Loucy (cell line): ENCODE data around the gene KCTD19.

Source experiments
- H2AFZ ChIP-seq: fragments of 200-600 bp; sonication (generic); 2 replicates; pipeline ENCODE4 v1.6.0; 2016; ENCODE audit warnings: antibody characterized with exemption, mild to moderate bottlenecking, low read length, moderate library complexity
- H3F3A ChIP-seq: fragments of 200-600 bp; 2 replicates; pipeline ENCODE4 v1.6.0; 2016; ENCODE audit warnings: antibody characterized with exemption, low read depth, mild to moderate bottlenecking
- H3K27me3 ChIP-seq: fragments of 200-600 bp; sonication (generic); 2 replicates; pipeline ENCODE4 v1.6.1; 2014; ENCODE audit warnings: low read length, mild to moderate bottlenecking; ENCODE audit not compliant: insufficient read depth, poor library complexity, severe bottlenecking
- H3K36me3 ChIP-seq: fragments of 200-600 bp; sonication (generic); 2 replicates; pipeline ENCODE4 v1.6.1; 2016; ENCODE audit warnings: low read length; ENCODE audit not compliant: insufficient read depth
- H3K4me1 ChIP-seq: fragments of 200-600 bp; sonication (generic); 2 replicates; pipeline ENCODE4 v1.5.1; 2014; ENCODE audit warnings: low read length, mild to moderate bottlenecking; ENCODE audit not compliant: insufficient read depth, poor library complexity, severe bottlenecking
- H3K4me2 ChIP-seq: fragments of 200-600 bp; sonication (generic); 2 replicates; pipeline ENCODE4 v1.6.0; 2014; ENCODE audit warnings: antibody characterized with exemption, low read length, low read depth, mild to moderate bottlenecking; ENCODE audit not compliant: poor library complexity, severe bottlenecking
- H3K4me3 ChIP-seq: fragments of 200-600 bp; sonication (generic); 2 replicates; pipeline ENCODE4 v1.5.1; 2014; ENCODE audit warnings: low read length, mild to moderate bottlenecking, mixed read lengths; ENCODE audit not compliant: poor library complexity, severe bottlenecking
- H3K79me2 ChIP-seq: fragments of 200-600 bp; sonication (generic); 2 replicates; pipeline ENCODE4 v1.6.1; 2014; ENCODE audit warnings: low read length; ENCODE audit not compliant: insufficient read depth
- H3K9ac ChIP-seq: fragments of 200-600 bp; sonication (generic); 2 replicates; pipeline ENCODE4 v1.6.0; 2014; ENCODE audit warnings: mild to moderate bottlenecking, low read depth, low read length, moderate library complexity; ENCODE audit not compliant: poor library complexity, severe bottlenecking
- H3K9me2 ChIP-seq: fragments of 200-600 bp; sonication (generic); replicated peaks from 2 replicates; pipeline ENCODE4 v1.6.1; 2016; ENCODE audit warnings: low read depth, low read length, mixed read lengths
- H3K9me3 ChIP-seq: fragments of 200-600 bp; sonication (generic); 2 replicates; pipeline ENCODE4 v1.6.1; 2014; ENCODE audit warnings: mild to moderate bottlenecking, antibody characterized with exemption, low read length, low read depth; ENCODE audit not compliant: insufficient read depth
- H4K20me1 ChIP-seq: fragments of 200-600 bp; sonication (generic); 2 replicates; pipeline ENCODE4 v1.6.0; 2014; ENCODE audit warnings: antibody characterized with exemption, low read length, mild to moderate bottlenecking; ENCODE audit not compliant: insufficient read depth, poor library complexity, severe bottlenecking
- EZH2phosphoT487 ChIP-seq: fragments of 200-600 bp; IDR thresholded peaks from 2 replicates; pipeline ENCODE4 v1.6.1; 2018; ENCODE audit warnings: antibody characterized with exemption, mild to moderate bottlenecking, moderate library complexity, borderline replicate concordance
- TF ChIP-seq, protein P1 (sequence below): fragments of 200-600 bp; sonication (generic); conservative IDR thresholded peaks from 2 replicates; pipeline ENCODE4 v1.5.1; 2014; ENCODE audit warnings: mild to moderate bottlenecking, antibody characterized with exemption, low read length

KCTD19 gene

GRCh38 chr16:67349172-67349571 lies 22.6 kb upstream of the KCTD19 start:
- Histone ChIP-seq H4K20me1 (no peaks in the 10 kb centered on the region), H3K9me2 (no peaks in the 10 kb centered on the region), H3K4me2 (no peak overlapping the region), H3K36me3 (no peaks in the 10 kb centered on the region), H3K9ac (no peak overlapping the region), H3F3A (no peaks in the 10 kb centered on the region), H2AFZ (0 out of 2 replicates have a peak overlapping the region, but pooled peaks have one; percentile 55), H3K79me2 (no peaks in the 10 kb centered on the region), H3K4me1 (no peaks in the 10 kb centered on the region), H3K9me3 (no peaks in the 10 kb centered on the region), H3K4me3 (no peak overlapping the region), H3K27me3 (no peaks in the 10 kb centered on the region)
- no peak for TF ChIP-seq EZH2phosphoT487
- TF ChIP-seq, protein P1, sequence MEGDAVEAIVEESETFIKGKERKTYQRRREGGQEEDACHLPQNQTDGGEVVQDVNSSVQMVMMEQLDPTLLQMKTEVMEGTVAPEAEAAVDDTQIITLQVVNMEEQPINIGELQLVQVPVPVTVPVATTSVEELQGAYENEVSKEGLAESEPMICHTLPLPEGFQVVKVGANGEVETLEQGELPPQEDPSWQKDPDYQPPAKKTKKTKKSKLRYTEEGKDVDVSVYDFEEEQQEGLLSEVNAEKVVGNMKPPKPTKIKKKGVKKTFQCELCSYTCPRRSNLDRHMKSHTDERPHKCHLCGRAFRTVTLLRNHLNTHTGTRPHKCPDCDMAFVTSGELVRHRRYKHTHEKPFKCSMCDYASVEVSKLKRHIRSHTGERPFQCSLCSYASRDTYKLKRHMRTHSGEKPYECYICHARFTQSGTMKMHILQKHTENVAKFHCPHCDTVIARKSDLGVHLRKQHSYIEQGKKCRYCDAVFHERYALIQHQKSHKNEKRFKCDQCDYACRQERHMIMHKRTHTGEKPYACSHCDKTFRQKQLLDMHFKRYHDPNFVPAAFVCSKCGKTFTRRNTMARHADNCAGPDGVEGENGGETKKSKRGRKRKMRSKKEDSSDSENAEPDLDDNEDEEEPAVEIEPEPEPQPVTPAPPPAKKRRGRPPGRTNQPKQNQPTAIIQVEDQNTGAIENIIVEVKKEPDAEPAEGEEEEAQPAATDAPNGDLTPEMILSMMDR, result peak; percentile 73

DNA sequence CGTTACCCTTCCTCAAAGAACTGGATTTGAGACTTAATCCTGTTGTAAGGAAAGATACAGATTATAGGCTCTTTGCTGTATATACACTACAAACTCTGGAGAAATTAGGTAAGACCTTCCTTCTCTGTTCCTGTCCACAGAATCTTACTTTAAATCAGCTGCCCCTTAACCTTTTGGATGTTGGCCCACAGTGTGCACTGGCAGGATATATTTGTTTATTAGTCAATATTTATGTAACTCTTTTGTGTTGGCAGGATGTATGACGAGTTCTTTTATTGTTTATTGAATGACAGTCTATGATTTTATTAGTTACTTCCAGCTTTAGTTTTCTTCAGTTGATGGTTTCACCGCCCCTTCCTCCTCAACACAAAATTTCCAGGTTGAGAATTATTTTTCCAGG lies 19.8 kb upstream of the KCTD19 start:
- H2AFZ ChIP-seq, result no peak overlapping the region
- no peaks in the 10 kb centered on the region for H3K79me2 ChIP-seq
- TF ChIP-seq, protein P1, result no peak
- no peak for TF ChIP-seq EZH2phosphoT487
- H3K4me2 ChIP-seq, result no peak overlapping the region
- no peaks in the 10 kb centered on the region for H3K9me2 ChIP-seq
- H4K20me1 ChIP-seq, result no peaks in the 10 kb centered on the region
- no peak overlapping the region for H3K4me3 ChIP-seq
- no peaks in the 10 kb centered on the region for H3K9me3 ChIP-seq
- H3K27me3 ChIP-seq, result no peaks in the 10 kb centered on the region
- H3F3A ChIP-seq, result no peaks in the 10 kb centered on the region
- H3K36me3 ChIP-seq, result no peaks in the 10 kb centered on the region
- no peaks in the 10 kb centered on the region for H3K4me1 ChIP-seq
- H3K9ac ChIP-seq, result no peak overlapping the region

DNA sequence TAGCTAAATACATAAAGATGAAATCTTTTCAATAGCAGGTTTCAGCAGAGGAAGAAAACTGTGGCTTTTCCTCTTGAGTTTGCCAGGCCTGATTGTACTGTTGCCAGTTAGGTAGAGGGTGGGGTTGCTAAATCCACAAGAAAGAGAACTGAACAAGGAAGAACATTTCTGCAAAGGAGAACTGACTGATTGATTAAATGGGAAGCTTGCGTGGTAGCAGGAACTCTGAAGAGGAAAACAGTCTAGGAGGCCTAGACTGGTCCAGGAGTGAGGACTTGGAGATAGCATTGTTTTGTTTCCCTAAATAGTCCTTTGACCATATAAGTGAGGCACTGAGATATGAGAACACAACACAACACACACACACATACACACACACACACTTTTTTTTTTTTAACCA lies 18.9 kb upstream of the KCTD19 start:
- Histone ChIP-seq H3F3A (no peaks in the 10 kb centered on the region), H3K79me2 (no peaks in the 10 kb centered on the region), H3K4me3 (no peak overlapping the region), H3K27me3 (no peaks in the 10 kb centered on the region), H2AFZ (no peak overlapping the region; the same call in 1 of the 2 replicates), H4K20me1 (no peaks in the 10 kb centered on the region), H3K4me1 (no peaks in the 10 kb centered on the region), H3K9ac (no peak overlapping the region), H3K36me3 (no peaks in the 10 kb centered on the region), H3K4me2 (no peak overlapping the region), H3K9me3 (no peaks in the 10 kb centered on the region), H3K9me2 (no peaks in the 10 kb centered on the region)
- TF ChIP-seq, protein P1, result no peak
- no peak for TF ChIP-seq EZH2phosphoT487
